Measurements from ENCODE around the gene PCDHB12.
"Not testable (repeated sequence)": the region's sequence is repeated elsewhere in the genome, so short reads cannot be mapped to it uniquely, and the experiment has no call there.

PCDHB12 gene

GRCh38 chr5:141177577-141178191 is 30.8 kb upstream of the PCDHB12 start, which contains the start of gene PCDHB8:
Gene PCDHB8, plus strand, starts transcription at chr5:141177790. Its CDS starts 245 bp downstream, at chr5:141178035.
- H2BK120ac ChIP-seq (ENCODE audit: low read depth, low read length); H3K14ac ChIP-seq (ENCODE audit: low read length); H3K4me3 ChIP-seq (ENCODE audit: low read length in 2 of 2); H3K79me1 ChIP-seq (ENCODE audit: low read depth, low read length); DNase-seq (ENCODE audit: low spot score); H3K9ac ChIP-seq (ENCODE audit: low read depth, low read length, poor library complexity); H4K91ac ChIP-seq (ENCODE audit: low read depth, low read length, poor library complexity); H3K4ac ChIP-seq (ENCODE audit: low read length); H3K36me3 ChIP-seq (replicated peaks in 1 of 2; ENCODE audit: control insufficient read depth in 2 of 2, insufficient read depth in 2 of 2, low read length in 2 of 2); H2AFZ ChIP-seq (ENCODE audit: low read length); H2AK5ac ChIP-seq (ENCODE audit: low read depth, low read length); H4K8ac ChIP-seq (ENCODE audit: low read depth, low read length); H3K18ac ChIP-seq (ENCODE audit: low read length); H3K4me1 ChIP-seq (ENCODE audit: control insufficient read depth in 2 of 2, insufficient read depth in 1 of 2, low read depth in 1 of 2, low read length in 2 of 2); H3K23ac ChIP-seq (ENCODE audit: low read depth, low read length, poor library complexity); H2BK12ac ChIP-seq (ENCODE audit: low read length); H3K4me2 ChIP-seq (ENCODE audit: insufficient read depth, low read length, poor library complexity, severe bottlenecking); H3K27ac ChIP-seq (replicated peaks; ENCODE audit: low read length); H2BK5ac ChIP-seq (ENCODE audit: low read length); H2BK15ac ChIP-seq (ENCODE audit: low read length); H3K27me3 ChIP-seq (ENCODE audit: control insufficient read depth in 3 of 3, insufficient read depth in 3 of 3, low read depth in 1 of 3, low read length in 3 of 3): not testable (repeated sequence)
- H3K9me3 ChIP-seq (replicated peaks in 1 of 2; ENCODE audit: control insufficient read depth in 2 of 2, insufficient read depth in 1 of 2, low read depth in 1 of 2, low read length in 2 of 2) = peaks cover 11 to 14% of the 10 kb centered on the region in 2 donors
- no CpG with 5 or more reads among the region's 18 CpGs for WGBS, 2 donors (ENCODE audit: extremely low coverage in 2 of 2, insufficient read length in 2 of 2, insufficient replicate concordance in 1 of 2)

DNA sequence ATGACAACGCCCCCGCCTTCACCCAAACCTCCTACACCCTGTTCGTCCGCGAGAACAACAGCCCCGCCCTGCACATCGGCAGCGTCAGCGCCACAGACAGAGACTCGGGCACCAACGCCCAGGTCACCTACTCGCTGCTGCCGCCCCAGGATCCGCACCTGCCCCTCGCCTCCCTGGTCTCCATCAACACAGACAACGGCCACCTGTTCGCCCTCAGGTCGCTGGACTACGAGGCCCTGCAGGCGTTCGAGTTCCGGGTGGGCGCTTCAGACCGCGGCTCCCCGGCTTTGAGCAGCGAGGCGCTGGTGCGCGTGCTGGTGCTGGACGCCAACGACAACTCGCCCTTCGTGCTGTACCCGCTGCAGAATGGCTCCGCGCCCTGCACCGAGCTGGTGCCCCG is 29.1 kb upstream of the PCDHB12 start:
- H2BK120ac ChIP-seq (ENCODE audit: low read depth, low read length); H2BK5ac ChIP-seq (ENCODE audit: low read length); H3K27me3 ChIP-seq (ENCODE audit: control insufficient read depth in 3 of 3, insufficient read depth in 3 of 3, low read depth in 1 of 3, low read length in 3 of 3); H3K9ac ChIP-seq (ENCODE audit: low read depth, low read length, poor library complexity); H3K4ac ChIP-seq (ENCODE audit: low read length); H3K23ac ChIP-seq (ENCODE audit: low read depth, low read length, poor library complexity); H3K18ac ChIP-seq (ENCODE audit: low read length); H3K36me3 ChIP-seq (replicated peaks in 1 of 2; ENCODE audit: control insufficient read depth in 2 of 2, insufficient read depth in 2 of 2, low read length in 2 of 2); H3K27ac ChIP-seq (replicated peaks; ENCODE audit: low read length); H2AK5ac ChIP-seq (ENCODE audit: low read depth, low read length); H4K8ac ChIP-seq (ENCODE audit: low read depth, low read length); H3K79me1 ChIP-seq (ENCODE audit: low read depth, low read length); H3K4me1 ChIP-seq (ENCODE audit: control insufficient read depth in 2 of 2, insufficient read depth in 1 of 2, low read depth in 1 of 2, low read length in 2 of 2); H3K14ac ChIP-seq (ENCODE audit: low read length); H2BK12ac ChIP-seq (ENCODE audit: low read length); H3K4me2 ChIP-seq (ENCODE audit: insufficient read depth, low read length, poor library complexity, severe bottlenecking); H3K4me3 ChIP-seq (ENCODE audit: low read length in 2 of 2); H2AFZ ChIP-seq (ENCODE audit: low read length); H4K91ac ChIP-seq (ENCODE audit: low read depth, low read length, poor library complexity); DNase-seq (ENCODE audit: low spot score); H2BK15ac ChIP-seq (ENCODE audit: low read length): not testable (repeated sequence)
- WGBS, 2 donors (ENCODE audit: extremely low coverage in 2 of 2, insufficient read length in 2 of 2, insufficient replicate concordance in 1 of 2) = no CpG with 5 or more reads among the region's 39 CpGs
- H3K9me3 ChIP-seq (replicated peaks in 1 of 2; ENCODE audit: control insufficient read depth in 2 of 2, insufficient read depth in 1 of 2, low read depth in 1 of 2, low read length in 2 of 2) = peaks cover 7 to 12% of the 10 kb centered on the region in 2 donors

DNA sequence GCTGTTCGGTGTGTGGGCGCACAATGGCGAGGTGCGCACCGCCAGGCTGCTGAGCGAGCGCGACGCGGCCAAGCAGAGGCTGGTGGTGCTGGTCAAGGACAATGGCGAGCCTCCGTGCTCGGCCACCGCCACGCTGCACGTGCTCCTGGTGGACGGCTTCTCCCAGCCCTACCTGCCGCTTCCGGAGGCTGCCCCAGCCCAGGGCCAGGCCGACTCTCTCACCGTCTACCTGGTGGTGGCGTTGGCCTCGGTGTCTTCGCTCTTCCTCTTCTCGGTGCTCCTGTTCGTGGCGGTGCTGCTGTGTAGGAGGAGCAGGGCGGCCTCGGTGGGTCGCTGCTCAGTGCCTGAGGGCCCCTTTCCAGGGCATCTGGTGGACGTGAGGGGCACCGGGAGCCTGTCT is 28.6 kb upstream of the PCDHB12 start:
- not testable (repeated sequence) for H3K4me2 ChIP-seq (ENCODE audit: insufficient read depth, low read length, poor library complexity, severe bottlenecking); H3K27me3 ChIP-seq (ENCODE audit: control insufficient read depth in 3 of 3, insufficient read depth in 3 of 3, low read depth in 1 of 3, low read length in 3 of 3); H2AFZ ChIP-seq (ENCODE audit: low read length); H3K4ac ChIP-seq (ENCODE audit: low read length); H3K79me1 ChIP-seq (ENCODE audit: low read depth, low read length); H3K4me1 ChIP-seq (ENCODE audit: control insufficient read depth in 2 of 2, insufficient read depth in 1 of 2, low read depth in 1 of 2, low read length in 2 of 2); H2BK12ac ChIP-seq (ENCODE audit: low read length); H3K36me3 ChIP-seq (replicated peaks in 1 of 2; ENCODE audit: control insufficient read depth in 2 of 2, insufficient read depth in 2 of 2, low read length in 2 of 2); H3K23ac ChIP-seq (ENCODE audit: low read depth, low read length, poor library complexity); H2AK5ac ChIP-seq (ENCODE audit: low read depth, low read length); H3K18ac ChIP-seq (ENCODE audit: low read length); H4K91ac ChIP-seq (ENCODE audit: low read depth, low read length, poor library complexity); H2BK120ac ChIP-seq (ENCODE audit: low read depth, low read length); H2BK5ac ChIP-seq (ENCODE audit: low read length); H3K27ac ChIP-seq (replicated peaks; ENCODE audit: low read length); DNase-seq (ENCODE audit: low spot score); H3K4me3 ChIP-seq (ENCODE audit: low read length in 2 of 2); H4K8ac ChIP-seq (ENCODE audit: low read depth, low read length); H2BK15ac ChIP-seq (ENCODE audit: low read length)
- Histone ChIP-seq H3K14ac (ENCODE audit: low read length) (peak overlapping the region; percentile 8), H3K9ac (ENCODE audit: low read depth, low read length, poor library complexity) (peak overlapping the region; percentile 70), H3K9me3 (replicated peaks in 1 of 2; ENCODE audit: control insufficient read depth in 2 of 2, insufficient read depth in 1 of 2, low read depth in 1 of 2, low read length in 2 of 2) (peaks cover 7 to 16% of the 10 kb centered on the region in 2 donors)
- WGBS, 2 donors (ENCODE audit: extremely low coverage in 2 of 2, insufficient read length in 2 of 2, insufficient replicate concordance in 1 of 2) = no CpG with 5 or more reads among the region's 32 CpGs

- Histone ChIP-seq H3K4me2 (ENCODE audit: insufficient read depth, low read length, poor library complexity, severe bottlenecking) (no peak overlapping the region), H3K9me3 (replicated peaks in 1 of 2; ENCODE audit: control insufficient read depth in 2 of 2, insufficient read depth in 1 of 2, low read depth in 1 of 2, low read length in 2 of 2) (peaks cover 7 to 19% of the 10 kb centered on the region in 2 donors), H3K4ac (ENCODE audit: low read length) (no peak overlapping the region), H2AFZ (ENCODE audit: low read length) (no peak overlapping the region), H4K91ac (ENCODE audit: low read depth, low read length, poor library complexity) (no peak overlapping the region), H3K14ac (ENCODE audit: low read length) (no peak overlapping the region), H2AK5ac (ENCODE audit: low read depth, low read length) (no peak overlapping the region), H2BK15ac (ENCODE audit: low read length) (no peak overlapping the region), H3K79me1 (ENCODE audit: low read depth, low read length) (peaks cover 2% of the 10 kb centered on the region), H3K18ac (ENCODE audit: low read length) (no peak overlapping the region), H3K9ac (ENCODE audit: low read depth, low read length, poor library complexity) (no peak overlapping the region), H3K4me3 (ENCODE audit: low read length in 2 of 2) (no peak overlapping the region), H2BK120ac (ENCODE audit: low read depth, low read length) (no peak overlapping the region), H2BK5ac (ENCODE audit: low read length) (no peak overlapping the region), H3K23ac (ENCODE audit: low read depth, low read length, poor library complexity) (no peak overlapping the region), H2BK12ac (ENCODE audit: low read length) (no peak overlapping the region), H4K8ac (ENCODE audit: low read depth, low read length) (no peak overlapping the region), H3K27ac (replicated peaks; ENCODE audit: low read length) (no peak overlapping the region), H3K4me1 (ENCODE audit: control insufficient read depth in 2 of 2, insufficient read depth in 1 of 2, low read depth in 1 of 2, low read length in 2 of 2) (no peaks in the 10 kb centered on the region), H3K27me3 (ENCODE audit: control insufficient read depth in 3 of 3, insufficient read depth in 3 of 3, low read depth in 1 of 3, low read length in 3 of 3) (no peaks in the 10 kb centered on the region), H3K36me3 (replicated peaks in 1 of 2; ENCODE audit: control insufficient read depth in 2 of 2, insufficient read depth in 2 of 2, low read length in 2 of 2) (no peaks in the 10 kb centered on the region)
- whole genome bisulfite sequencing, 2 donors (ENCODE audit: extremely low coverage in 2 of 2, insufficient read length in 2 of 2, insufficient replicate concordance in 1 of 2) = no CpG with 5 or more reads among the region's 1 CpG
- DNase-seq (ENCODE audit: low spot score) = no peak
Measured at GRCh38 chr5:141180313-141180712, 28.2 kb upstream of the PCDHB12 start.

Data from neuronal stem cell (in vitro differentiated cells).